HG03520 (cell line): Measurements from ENCODE around the gene GNPTG.
A peak's percentile ranks its signal among the peaks of the same experiment; 100 is the strongest.

Experiments
- ATAC-seq: cut with Tn5 transposase; IDR thresholded peaks from one replicate; pipeline ENCODE4 v1.9.1; 2021; ENCODE audit warnings: mild to moderate bottlenecking, moderate library complexity; ENCODE audit not compliant: unreplicated experiment

Gene GNPTG

GRCh38 chr16:1351582-1352362 lies at the start of gene GNPTG, which contains the start of gene TSR3:
Gene GNPTG (plus strand): TSS chr16:1351931. CDS start chr16:1351966, 35 bp downstream.
Gene TSR3 (minus strand): TSS chr16:1351878. CDS start chr16:1351804, 74 bp downstream.
- peak; percentile 69 for ATAC-seq

GRCh38 chr16:1305823-1306222 lies 45.9 kb upstream of the GNPTG start:
- ATAC-seq: no peak

- ATAC-seq: no peak
Measured at GRCh38 chr16:1306334-1306733, 45.4 kb upstream of the GNPTG start.

- ATAC-seq: peak; percentile 16
Measured at GRCh38 chr16:1308036-1308976, 43.4 kb upstream of the GNPTG start.

GRCh38 chr16:1308977-1309885 lies 42.5 kb upstream of the GNPTG start, which contains the start of gene UBE2I:
Gene UBE2I (plus strand): TSS chr16:1309636. CDS start chr16:1314031, 4,395 bp downstream.
- peak; percentile 47 for ATAC-seq

- peak; percentile 13 for ATAC-seq
Measured at GRCh38 chr16:1309888-1310831, 41.6 kb upstream of the GNPTG start.

GRCh38 chr16:1310832-1311200 lies 40.9 kb upstream of the GNPTG start:
- ATAC-seq: no peak

DNA sequence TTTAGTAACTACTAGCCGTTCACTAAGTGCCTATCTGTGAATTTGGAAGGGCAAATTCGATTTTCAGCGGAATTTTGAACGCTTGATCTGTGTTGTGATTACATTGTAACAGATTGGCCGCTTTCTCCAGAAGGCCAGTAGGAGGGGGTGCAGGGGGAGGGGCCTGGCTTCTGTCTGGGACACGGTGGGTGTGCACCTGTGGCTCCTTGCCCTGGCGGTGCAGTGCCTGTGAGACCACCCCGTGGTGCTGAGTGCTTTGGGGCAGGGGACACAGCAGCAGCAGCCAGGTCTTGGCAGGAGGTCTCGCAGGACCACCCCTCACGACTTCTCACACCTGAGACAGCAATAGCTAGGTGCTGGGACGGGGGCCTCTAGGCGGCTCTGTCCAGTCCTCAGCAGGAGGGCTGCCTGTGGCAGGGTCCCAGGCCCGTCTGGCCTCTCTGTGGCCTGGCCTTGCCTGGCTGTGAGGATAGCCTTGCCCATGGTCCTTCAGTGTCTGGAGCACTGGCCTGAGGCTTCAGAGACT lies 40.5 kb upstream of the GNPTG start:
- no peak for ATAC-seq

- no peak for ATAC-seq
Measured at GRCh38 chr16:1311738-1312466, 39.8 kb upstream of the GNPTG start.

- no peak for ATAC-seq
Measured at GRCh38 chr16:1312467-1312816, 39.3 kb upstream of the GNPTG start.

DNA sequence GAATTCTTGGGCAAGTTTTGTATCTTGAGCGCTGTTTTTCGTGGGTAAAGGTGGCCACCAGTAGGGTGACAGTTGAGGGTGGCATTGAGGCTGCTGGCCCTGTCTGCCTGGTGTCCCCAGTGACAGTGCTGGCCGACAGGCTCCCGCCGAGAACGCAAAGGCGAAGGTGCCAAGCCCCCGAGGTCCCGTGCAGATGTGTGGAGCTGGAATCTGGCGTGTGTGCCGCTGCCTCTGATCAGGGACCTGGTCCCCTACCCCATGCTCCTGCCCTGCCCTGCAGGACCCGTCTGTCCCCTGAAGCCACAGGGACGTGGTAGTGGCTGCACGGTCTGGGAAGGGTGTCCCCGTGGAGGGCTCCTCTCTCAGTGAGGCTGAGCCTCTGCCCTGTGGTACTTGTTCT lies 38.8 kb upstream of the GNPTG start:
- no peak for ATAC-seq

DNA sequence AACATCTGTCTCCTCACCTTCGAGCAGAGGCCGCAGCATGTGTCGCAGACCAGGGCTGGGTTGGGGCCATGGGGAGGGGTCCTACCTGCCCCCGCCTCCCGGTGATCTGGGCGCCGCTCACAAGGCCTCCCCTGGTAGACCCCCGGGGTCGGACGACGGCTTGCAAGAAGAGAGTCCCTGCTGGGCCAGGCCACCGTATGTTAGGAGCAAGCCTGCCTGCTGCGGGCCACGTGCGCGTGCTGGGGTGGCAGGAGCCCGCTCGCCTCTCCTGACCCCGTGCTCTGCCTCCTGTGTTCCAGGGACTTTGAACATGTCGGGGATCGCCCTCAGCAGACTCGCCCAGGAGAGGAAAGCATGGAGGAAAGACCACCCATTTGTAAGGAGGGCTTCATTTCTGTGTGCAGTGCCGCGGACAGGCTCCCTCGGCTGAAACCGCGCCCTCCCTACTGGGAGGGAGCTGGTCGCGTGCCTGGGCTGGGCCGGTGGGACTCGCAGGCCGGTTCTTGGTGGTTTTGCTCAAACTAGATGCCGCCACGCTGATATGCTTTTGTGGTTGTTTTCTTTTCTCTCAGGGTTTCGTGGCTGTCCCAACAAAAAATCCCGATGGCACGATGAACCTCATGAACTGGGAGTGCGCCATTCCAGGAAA lies 37.9 kb upstream of the GNPTG start:
- no peak for ATAC-seq

DNA sequence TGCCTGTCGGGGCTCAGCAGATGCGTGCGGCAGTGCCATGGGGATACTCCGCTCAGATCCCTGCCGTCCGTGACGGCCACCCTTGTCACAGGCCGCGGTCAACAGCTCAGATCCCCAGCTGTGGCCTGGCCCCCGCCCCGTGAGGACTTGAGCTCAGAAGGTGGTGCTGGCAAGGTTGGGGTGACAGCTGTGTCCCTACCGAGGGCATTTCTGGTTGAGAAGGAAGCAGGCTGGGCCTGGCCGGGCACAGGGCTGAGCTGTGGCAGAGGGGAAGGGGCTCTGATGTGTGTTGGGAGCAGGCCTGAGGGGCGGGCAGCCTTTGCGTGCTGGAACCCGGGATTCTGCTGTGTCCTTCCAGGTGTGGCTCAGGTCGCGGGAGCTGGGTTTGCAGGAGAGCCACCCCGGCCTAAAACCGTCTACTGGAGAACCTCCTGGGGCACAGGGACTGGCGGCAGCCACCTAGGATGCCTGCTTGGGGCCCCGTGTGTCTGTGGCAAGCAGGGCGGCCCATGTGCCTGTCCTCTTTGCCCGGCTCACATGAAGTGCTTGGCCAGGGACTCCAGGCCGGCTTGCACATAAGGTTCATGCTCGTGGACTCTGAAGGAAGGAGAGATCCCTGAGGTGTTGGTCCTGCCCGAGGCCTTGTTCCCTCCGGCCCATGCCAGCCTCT lies 37.2 kb upstream of the GNPTG start:
- no peak for ATAC-seq

DNA sequence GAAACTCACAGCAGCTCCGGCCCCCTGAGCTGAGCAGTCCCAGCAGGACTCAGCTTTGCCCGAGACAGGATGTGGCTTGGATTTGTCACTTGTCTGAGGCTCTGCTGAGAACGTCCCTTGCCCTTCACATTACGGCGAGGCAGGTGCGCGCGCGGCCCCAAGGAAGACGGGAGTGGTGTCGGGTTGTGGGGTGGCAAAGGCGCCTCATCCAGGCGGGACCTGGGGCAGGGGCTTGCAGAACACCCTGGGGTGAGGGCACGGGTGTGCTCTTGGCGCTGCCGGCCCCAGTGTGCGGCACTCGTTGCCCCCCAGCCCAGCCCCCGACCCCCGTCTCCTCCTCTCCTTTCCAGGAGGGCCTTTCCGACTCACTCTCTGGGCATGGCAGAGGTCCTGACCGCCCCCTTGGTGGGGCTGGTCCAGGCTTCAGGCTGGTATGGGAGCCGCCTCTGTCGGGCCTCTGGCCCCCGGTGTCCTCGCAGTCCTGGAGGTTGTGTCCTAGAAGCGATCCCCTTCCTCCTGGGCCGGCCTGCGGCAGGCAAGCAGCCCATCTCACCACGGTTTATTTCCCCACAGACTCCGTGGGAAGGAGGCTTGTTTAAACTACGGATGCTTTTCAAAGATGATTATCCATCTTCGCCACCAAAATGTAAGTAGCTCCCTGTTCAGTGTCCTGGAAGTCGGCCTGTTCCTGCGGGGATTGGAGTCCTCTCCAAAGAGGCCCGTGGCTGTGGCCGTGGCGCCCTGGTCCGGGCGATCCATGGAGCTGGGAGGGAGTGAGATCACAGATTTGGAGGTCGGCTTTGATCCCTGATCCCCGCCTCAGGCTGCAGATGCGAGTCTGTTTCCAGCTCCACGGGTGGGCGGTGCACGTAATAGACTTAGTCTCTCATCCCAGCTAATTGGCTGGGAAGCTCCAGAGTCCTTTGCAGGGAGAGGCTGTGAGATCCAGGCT lies 36.4 kb upstream of the GNPTG start:
- ATAC-seq: no peak

DNA sequence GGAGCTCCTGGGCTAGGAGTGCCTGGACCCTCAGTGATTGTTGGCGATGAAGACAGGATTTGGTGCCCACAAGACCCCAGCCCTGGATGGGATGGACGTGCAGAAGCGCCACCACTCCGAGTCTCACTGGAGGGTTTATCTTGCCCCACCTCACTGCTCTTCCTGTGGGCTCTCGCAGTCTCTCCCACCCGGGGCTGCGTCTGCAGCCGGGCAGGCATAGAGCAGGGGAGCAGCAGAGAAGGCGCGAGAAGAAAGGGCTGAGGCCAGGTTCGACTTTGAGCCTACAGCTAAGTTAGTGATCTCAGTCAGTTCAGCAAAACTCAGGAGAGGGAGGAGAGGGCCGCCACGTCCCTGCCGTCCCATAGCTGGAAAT lies 35.7 kb upstream of the GNPTG start:
- ATAC-seq: no peak

DNA sequence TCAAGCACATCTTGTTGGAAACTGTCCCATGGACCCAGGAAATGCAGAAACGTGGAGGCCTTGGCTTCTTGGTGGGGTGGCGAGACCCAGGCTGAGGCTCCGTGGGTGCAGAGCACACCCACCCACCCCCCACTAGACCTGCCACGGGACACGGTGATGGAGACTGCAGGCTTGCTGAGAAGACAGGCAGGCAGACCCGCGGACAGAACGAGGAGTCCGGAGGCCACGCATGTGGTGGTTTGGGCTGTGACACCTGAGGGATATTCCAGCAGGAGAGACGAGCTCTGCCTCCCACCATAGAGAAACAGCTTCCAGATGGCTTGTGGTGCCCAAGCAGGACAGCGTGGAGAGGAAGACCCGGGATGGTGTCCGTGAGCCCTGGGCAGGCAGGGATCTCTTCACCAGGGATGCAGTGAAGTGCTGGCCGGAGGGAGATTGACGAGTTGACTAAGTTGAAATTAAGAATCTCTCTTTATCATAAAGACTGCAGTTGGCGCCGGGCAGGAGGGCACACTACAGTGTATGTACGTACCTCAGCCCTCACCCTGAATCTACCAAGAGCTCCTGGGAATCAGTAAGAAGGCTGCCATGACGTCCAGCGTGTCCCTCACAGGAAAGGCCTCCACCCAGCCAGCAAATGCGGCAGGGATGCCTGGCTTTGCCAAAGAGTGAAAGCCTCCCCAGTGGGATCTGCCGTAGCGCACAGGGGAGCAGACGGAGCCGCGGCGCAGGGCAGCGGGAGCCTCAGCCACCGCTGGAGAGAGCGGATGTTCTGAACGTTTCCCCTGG lies 34.1 kb upstream of the GNPTG start:
- no peak for ATAC-seq
